Activated T-helper 1 cell treated with anti-CD3 and anti-CD28 coated beads, Interleukin-12 subunit alpha, Interleukin-12 subunit beta, Interleukin-2, Interleukin-4 antibody, amounts not matched to agents 30 ng/mL and 10 ng/mL and 1 ng/mL, durations not matched to agents 14 hours and 24 hours and 36 hours (primary cell): ENCODE results near the gene NFX1. TPM values are rescaled to one million over a fixed set of nuclear protein-coding genes. Genes with fewer than 3 reads are reported as not detected.
A peak's percentile ranks its signal among the peaks of the same experiment; 100 is the strongest.

ENCODE experiments used
- DNase-seq: peaks from one replicate; pipeline ENCODE4 v3.0.0; 2021; ENCODE audit warnings: low spot score
- H3K27ac Mint-ChIP-seq: one replicate; pipeline ENCODE4 v1.8.0; 2021; ENCODE audit warnings: mild to moderate bottlenecking, mixed read lengths
- H3K27me3 Mint-ChIP-seq: one replicate; pipeline ENCODE4 v1.8.0; 2022; ENCODE audit warnings: mild to moderate bottlenecking, moderate library complexity, mixed read lengths; ENCODE audit not compliant: insufficient read depth
- H3K36me3 Mint-ChIP-seq: one replicate; pipeline ENCODE4 v1.8.0; 2021; ENCODE audit warnings: low read depth, mixed read lengths
- H3K4me1 Mint-ChIP-seq: one replicate; pipeline ENCODE4 v1.8.0; 2021; ENCODE audit warnings: low read depth, mixed read lengths
- H3K4me3 Mint-ChIP-seq: one replicate; pipeline ENCODE4 v1.8.0; 2021; ENCODE audit warnings: mild to moderate bottlenecking, moderate library complexity, mixed read lengths
- H3K9me3 Mint-ChIP-seq: one replicate; pipeline ENCODE4 v1.8.0; 2021; ENCODE audit warnings: mixed read lengths
- intact Hi-C: fragments of 100-400 bp; cut with micrococcal nuclease; formaldehyde crosslinking; loops from one replicate; pipeline ENCODE4 v1.15.1; 2024
- total RNA-seq: library from RNA; stranded (reverse); gene quantifications from 2 replicates; pipeline ENCODE4 v1.2.3, GENCODE V29; 2022

The NFX1 gene
- total RNA-seq, 1 donor from 2014 or later = 37.6 TPM

- Mint-ChIP-seq H3K27me3 (no peaks in the 10 kb centered on the region), H3K36me3 (no peaks in the 10 kb centered on the region), H3K4me3 (peak overlapping the region; percentile 76), H3K9me3 (no peaks in the 10 kb centered on the region), H3K27ac (peak overlapping the region; percentile 95), H3K4me1 (peaks cover 48% of the 10 kb centered on the region)
- DNase-seq = no peak
- intact Hi-C loops = loop anchor here (2.0 kb wide), 3 partner anchors 40 to 128 kb away; partner anchors contain the start of gene NOL6
These were observed 124.7 kb downstream of the NFX1 start for GRCh38 chr9:33414889-33415500.

DNA sequence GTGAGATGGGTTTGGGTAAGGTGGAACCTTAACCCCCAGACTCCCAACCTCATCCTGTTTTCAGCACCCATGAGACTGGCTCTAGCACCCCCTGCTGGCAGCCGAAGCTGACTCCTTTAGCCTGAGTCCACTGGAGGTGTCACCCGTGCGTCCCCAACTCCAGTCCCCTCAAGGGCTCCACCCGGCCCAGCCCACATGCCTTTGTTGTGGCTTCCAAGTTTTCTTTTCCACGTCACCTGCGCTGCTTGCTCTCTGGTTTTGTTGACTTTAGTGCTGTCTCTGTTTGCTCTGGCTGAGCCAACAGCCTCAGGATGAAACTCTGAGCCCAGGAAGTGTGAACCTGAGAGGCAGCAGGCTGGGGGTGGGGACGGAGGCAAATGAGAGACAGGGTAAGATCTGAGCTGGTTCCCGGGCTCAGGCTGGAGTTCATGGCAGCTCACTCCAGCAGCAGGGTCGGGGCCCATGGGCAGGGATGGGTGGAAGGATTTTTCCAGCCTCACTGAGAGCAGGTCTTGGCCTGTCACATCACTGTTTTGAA is 125.3 kb downstream of the NFX1 start:
- Mint-ChIP-seq H3K4me3 (peak overlapping the region; percentile 76), H3K9me3 (no peaks in the 10 kb centered on the region), H3K4me1 (peaks cover 53% of the 10 kb centered on the region), H3K27ac (peak overlapping the region; percentile 95), H3K27me3 (peaks cover under 1% of the 10 kb centered on the region), H3K36me3 (no peaks in the 10 kb centered on the region)
- DNase-seq = peak; percentile 91
- intact Hi-C loops = loop anchor here (2.0 kb wide), 3 partner anchors 41 to 129 kb away; partner anchors contain the start of gene NOL6

- Mint-ChIP-seq H3K36me3 (no peaks in the 10 kb centered on the region), H3K4me1 (peaks cover 53% of the 10 kb centered on the region), H3K27me3 (peaks cover 2% of the 10 kb centered on the region), H3K9me3 (no peaks in the 10 kb centered on the region), H3K27ac (peak overlapping the region; percentile 1), H3K4me3 (peak overlapping the region; percentile 75)
- intact Hi-C loops = loop anchor here (1.0 kb wide), 1 partner anchor 29 kb away; no protein-coding TSS in a partner anchor
- no peak for DNase-seq
These were observed 126.7 kb downstream of the NFX1 start for GRCh38 chr9:33416996-33417395.

DNA sequence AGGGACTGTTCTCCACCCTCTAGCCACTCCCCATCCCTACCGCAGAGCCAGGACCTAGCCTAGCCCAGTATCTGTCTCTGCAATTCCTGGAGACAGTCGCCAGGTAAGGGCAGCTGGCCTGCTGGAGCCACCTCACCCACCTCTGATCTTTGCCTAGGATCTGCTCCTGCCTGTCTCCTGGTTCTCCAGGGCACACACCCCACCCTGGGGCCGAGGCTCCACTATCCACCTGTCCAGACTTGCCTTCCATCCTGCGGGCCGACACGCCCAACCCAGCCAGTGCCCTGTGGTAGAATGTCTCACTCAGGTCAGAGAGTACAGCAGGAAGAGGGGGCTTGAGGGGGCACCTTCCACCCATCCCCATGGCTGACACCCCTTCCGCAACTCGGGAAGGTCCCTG is 127.8 kb downstream of the NFX1 start:
- H3K27ac Mint-ChIP-seq = no peak overlapping the region
- H3K4me1 Mint-ChIP-seq = peaks cover 53% of the 10 kb centered on the region

GRCh38 chr9:33419708-33420303 is 129.5 kb downstream of the NFX1 start:
- Mint-ChIP-seq H3K36me3 (no peaks in the 10 kb centered on the region), H3K27me3 (peaks cover 2% of the 10 kb centered on the region), H3K4me3 (no peak overlapping the region), H3K4me1 (peaks cover 43% of the 10 kb centered on the region), H3K9me3 (no peaks in the 10 kb centered on the region), H3K27ac (no peak overlapping the region)
- DNase-seq = no peak
- intact Hi-C loops = no loop called here

More for the DNA sequence above, 127.8 kb downstream of the NFX1 start:
- DNase-seq = no peak
- intact Hi-C loops = no loop called here
- no peaks in the 10 kb centered on the region for H3K36me3 Mint-ChIP-seq
- H3K27me3 Mint-ChIP-seq = peaks cover 2% of the 10 kb centered on the region
- no peak overlapping the region for H3K4me3 Mint-ChIP-seq
- H3K9me3 Mint-ChIP-seq = no peaks in the 10 kb centered on the region

Other genes with a start within 250 kb of the NFX1 start
- 28.8 TPM in 2 replicates for gene SMU1, start 213.8 kb upstream of the NFX1 start, total RNA-seq
- 64.4 and 66.5 TPM in 2 replicates for gene B4GALT1, start 123.2 kb upstream of the NFX1 start, total RNA-seq
- not detected in 2 replicates for gene SPINK4, start 50.3 kb upstream of the NFX1 start, total RNA-seq
- 75.0 and 78.2 TPM in 2 replicates for gene BAG1, start 25.8 kb upstream of the NFX1 start, total RNA-seq
- gene CHMP5, start 25.5 kb upstream of the NFX1 start, total RNA-seq = 70.7 and 76.7 TPM in 2 replicates
- gene AQP7, start 112.1 kb downstream of the NFX1 start, total RNA-seq = not detected in 2 replicates
- gene AQP3, start 157.1 kb downstream of the NFX1 start, total RNA-seq = 3.4 and 6.1 TPM in 2 replicates
- gene NOL6, start 183.4 kb downstream of the NFX1 start, total RNA-seq = 87.3 and 90.1 TPM in 2 replicates
- 1.2 and 3.5 TPM in 2 replicates for gene ANKRD18B, start 233.7 kb downstream of the NFX1 start, total RNA-seq